Uterus (tissue), 2 donors: ENCODE results near the gene EYA3.

Experiments
- CTCF ChIP-seq, 4 experiments: fragments of 200-600 bp in 2 of 4; fragments of 450-650 bp in 2 of 4; sonication (generic) in 2 of 4; IDR thresholded peaks; one replicate each; pipeline ENCODE4 v1.5.1; 2016 to 2019; ENCODE audit warnings: antibody characterized with exemption in 4 of 4, mild to moderate bottlenecking in 2 of 4, moderate library complexity in 1 of 4
- POLR2A ChIP-seq, 2 donors: fragments of 450-650 bp; IDR thresholded peaks; one replicate each; pipeline ENCODE4 v1.6.1; 2016; ENCODE audit warnings: antibody characterized with exemption in 2 of 2, mild to moderate bottlenecking in 1 of 2, moderate library complexity in 1 of 2

DNA sequence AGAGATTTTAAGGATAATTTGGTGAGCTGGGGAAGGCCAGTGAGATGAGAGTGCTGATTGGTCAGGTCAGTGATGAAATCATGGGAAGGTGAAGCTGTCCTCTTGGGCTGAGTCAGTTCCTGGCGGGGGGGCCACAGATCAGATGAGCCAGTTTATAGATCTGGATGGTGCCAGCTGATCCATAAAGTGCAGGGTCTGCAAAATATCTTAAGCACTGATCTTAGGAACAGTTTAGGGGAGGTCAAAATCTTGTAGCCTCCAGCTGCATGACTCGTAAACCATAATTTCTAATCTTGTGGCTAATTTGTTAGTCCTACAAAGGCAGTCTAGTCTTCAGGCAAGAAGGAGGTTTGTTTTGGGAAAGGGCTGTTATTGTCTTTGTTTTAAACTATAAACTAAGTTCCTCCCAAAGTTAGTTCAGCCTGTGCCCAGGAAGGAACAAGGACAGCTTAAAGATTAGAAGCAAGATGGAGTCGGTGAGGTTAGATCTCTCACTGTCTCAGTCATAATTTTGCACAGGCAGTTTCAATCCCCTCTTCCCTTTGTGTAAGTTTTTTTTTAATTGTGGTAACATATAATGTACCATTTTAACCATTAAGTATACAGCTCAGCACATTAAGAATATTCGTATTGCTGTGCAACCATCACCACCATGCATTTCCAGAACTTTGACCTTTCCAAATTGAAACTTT, 48.7 kb upstream of the EYA3 start:
- no peak for TF ChIP-seq CTCF (IDR thresholded peaks at IDR 0.05)
- TF ChIP-seq POLR2A (IDR thresholded peaks at IDR 0.05) = no peak
